Measurements from ENCODE around the gene DSC1. TPM values are rescaled to one million over a fixed set of nuclear protein-coding genes. Genes with fewer than 3 reads are reported as not detected.
A peak's percentile ranks its signal among the peaks of the same experiment; 100 is the strongest.

Gene DSC1
- total RNA-seq, 1 experiment from 2014 or later = not detected

GRCh38 chr18:31104444-31104843, 58.2 kb downstream of the DSC1 start:
- ChIA-PET CTCF (no interaction called here), POLR2A (no interaction called here), RAD21 (ENCODE audit: low non-redundant PET in 1 of 2, low total read pairs in 2 of 2, uncharacterized antibody in 2 of 2, unreplicated experiment in 2 of 2) (no interaction called here)
- Histone ChIP-seq H3K9me2 (ENCODE audit: insufficient read depth) (no peaks in the 10 kb centered on the region), H3K4me3 (replicated peaks in 1 of 2; ENCODE audit: low read depth in 1 of 2, low read length in 2 of 2) (no peak overlapping the region), H2AFZ (ENCODE audit: low read depth, low read length, poor library complexity, severe bottlenecking) (no peak overlapping the region), H3K9ac (ENCODE audit: low read length) (no peak overlapping the region), H3K27ac (ENCODE audit: low read depth, low read length) (no peak overlapping the region), H3K27me3 (ENCODE audit: insufficient read depth, low read length) (no peaks in the 10 kb centered on the region), H3K79me2 (ENCODE audit: insufficient read depth, low read length) (peaks cover 15% of the 10 kb centered on the region), H3K4me1 (ENCODE audit: control insufficient read depth in 1 of 2, insufficient read depth in 2 of 2, low read length in 2 of 2) (peaks cover 18 to 44% of the 10 kb centered on the region in 2 experiments), H3K36me3 (ENCODE audit: control insufficient read depth in 1 of 2, insufficient read depth in 2 of 2, low read length in 2 of 2) (no peaks in the 10 kb centered on the region), H3K9me3 (ENCODE audit: control insufficient read depth in 1 of 2, insufficient read depth in 1 of 2, low read depth in 1 of 2, low read length in 2 of 2) (no peaks in the 10 kb centered on the region), H3K4me2 (ENCODE audit: low read length) (peak overlapping the region; percentile 98; the same call in 1 of the 2 replicates), H4K20me1 (ENCODE audit: insufficient read depth) (no peaks in the 10 kb centered on the region)
- intact Hi-C loops (cut with micrococcal nuclease) = loop anchor here (5.0 to 10.0 kb wide), 4 partner anchors 103 to 408 kb away; no protein-coding TSS in a partner anchor
- DNase-seq (ENCODE audit: low read depth, low spot score) (no peak), ATAC-seq (no peak)
- no TSS peak for BruUV-seq (replicated peaks)
- no peak for TF ChIP-seq ATF3 (IDR thresholded peaks at IDR 0.05)
- no peak for TF ChIP-seq RAD21 (IDR thresholded peaks at IDR 0.05; ENCODE audit: low read depth)
- TF ChIP-seq MAX (IDR thresholded peaks at IDR 0.05) = no peak
- no peak for TF ChIP-seq POLR2A (IDR thresholded peaks at IDR 0.05; ENCODE audit: borderline replicate concordance, extremely low read depth, insufficient read depth, insufficient read length)
- no peak for TF ChIP-seq SIN3A (IDR thresholded peaks at IDR 0.05; ENCODE audit: low read depth)

- Histone ChIP-seq H3K27ac (ENCODE audit: low read depth, low read length) (peak overlapping the region; percentile 10; the same call in 1 of the 2 replicates), H3K9ac (ENCODE audit: low read length) (peak overlapping the region; percentile 91; the same call in 1 of the 2 replicates), H3K9me2 (ENCODE audit: insufficient read depth) (no peaks in the 10 kb centered on the region), H3K36me3 (ENCODE audit: control insufficient read depth in 1 of 2, insufficient read depth in 2 of 2, low read length in 2 of 2) (no peaks in the 10 kb centered on the region), H3K4me2 (ENCODE audit: low read length) (peak overlapping the region; percentile 98), H3K4me1 (ENCODE audit: control insufficient read depth in 1 of 2, insufficient read depth in 2 of 2, low read length in 2 of 2) (peaks cover 25 to 54% of the 10 kb centered on the region in 2 experiments), H2AFZ (ENCODE audit: low read depth, low read length, poor library complexity, severe bottlenecking) (peak overlapping the region; percentile 25), H3K4me3 (replicated peaks in 1 of 2; ENCODE audit: low read depth in 1 of 2, low read length in 2 of 2) (peak overlapping the region in 1 of 2 experiments; percentile 82; a peak in 1 of 4 replicates), H3K79me2 (ENCODE audit: insufficient read depth, low read length) (peaks cover 25% of the 10 kb centered on the region), H3K9me3 (ENCODE audit: control insufficient read depth in 1 of 2, insufficient read depth in 1 of 2, low read depth in 1 of 2, low read length in 2 of 2) (no peaks in the 10 kb centered on the region), H3K27me3 (ENCODE audit: insufficient read depth, low read length) (no peaks in the 10 kb centered on the region), H4K20me1 (ENCODE audit: insufficient read depth) (no peaks in the 10 kb centered on the region)
- ChIA-PET CTCF (interaction anchor here (1.2 kb wide), 1 partner anchor 100 kb away, joined by 3 read pairs; no protein-coding TSS in a partner anchor), RAD21 (ENCODE audit: low non-redundant PET in 1 of 2, low total read pairs in 2 of 2, uncharacterized antibody in 2 of 2, unreplicated experiment in 2 of 2) (no interaction called here), POLR2A (no interaction called here)
- ATAC-seq (no peak), DNase-seq (ENCODE audit: low read depth, low spot score) (no peak)
- intact Hi-C loops (cut with micrococcal nuclease) = loop anchor here (5.0 to 10.0 kb wide), 4 partner anchors 104 to 409 kb away; no protein-coding TSS in a partner anchor
- BruUV-seq (replicated peaks) = no TSS peak
- no peak for TF ChIP-seq ZFX (IDR thresholded peaks at IDR 0.05)
- TF ChIP-seq SRF (IDR thresholded peaks at IDR 0.05; ENCODE audit: low read depth) = 0 out of 2 replicates have a peak, but pooled peaks have one; percentile 46
Observed at GRCh38 chr18:31103423-31103822, 59.2 kb downstream of the DSC1 start.

Measured in HCT116 (cell line).